ENCODE results near the gene CCDC27. TPM values are rescaled to one million over a fixed set of nuclear protein-coding genes. Genes with fewer than 3 reads are reported as not detected.

Gene CCDC27
- total RNA-seq, 4 donors from 2014 or later, result not detected

GRCh38 chr1:3727042-3727824, 25.0 kb upstream of the CCDC27 start:
- DNase-seq, result no peak
- TF ChIP-seq POLR2AphosphoS5 (IDR thresholded peaks at IDR 0.05) (no peak), EP300 (IDR thresholded peaks at IDR 0.05; ENCODE audit: low read depth) (no peak), CTCF (IDR thresholded peaks at IDR 0.05) (peak in 1 of 5 experiments; percentile 16), POLR2A (IDR thresholded peaks at IDR 0.05) (no peak)
- in situ Hi-C loops (cut with MboI; ENCODE audit: low pct_ligation_motif_present in 1 of 4, low pct_unique_long_range_greater_than_20kb in 1 of 4, low sequenced_read_pairs in 3 of 4), result no loop called here

DNA sequence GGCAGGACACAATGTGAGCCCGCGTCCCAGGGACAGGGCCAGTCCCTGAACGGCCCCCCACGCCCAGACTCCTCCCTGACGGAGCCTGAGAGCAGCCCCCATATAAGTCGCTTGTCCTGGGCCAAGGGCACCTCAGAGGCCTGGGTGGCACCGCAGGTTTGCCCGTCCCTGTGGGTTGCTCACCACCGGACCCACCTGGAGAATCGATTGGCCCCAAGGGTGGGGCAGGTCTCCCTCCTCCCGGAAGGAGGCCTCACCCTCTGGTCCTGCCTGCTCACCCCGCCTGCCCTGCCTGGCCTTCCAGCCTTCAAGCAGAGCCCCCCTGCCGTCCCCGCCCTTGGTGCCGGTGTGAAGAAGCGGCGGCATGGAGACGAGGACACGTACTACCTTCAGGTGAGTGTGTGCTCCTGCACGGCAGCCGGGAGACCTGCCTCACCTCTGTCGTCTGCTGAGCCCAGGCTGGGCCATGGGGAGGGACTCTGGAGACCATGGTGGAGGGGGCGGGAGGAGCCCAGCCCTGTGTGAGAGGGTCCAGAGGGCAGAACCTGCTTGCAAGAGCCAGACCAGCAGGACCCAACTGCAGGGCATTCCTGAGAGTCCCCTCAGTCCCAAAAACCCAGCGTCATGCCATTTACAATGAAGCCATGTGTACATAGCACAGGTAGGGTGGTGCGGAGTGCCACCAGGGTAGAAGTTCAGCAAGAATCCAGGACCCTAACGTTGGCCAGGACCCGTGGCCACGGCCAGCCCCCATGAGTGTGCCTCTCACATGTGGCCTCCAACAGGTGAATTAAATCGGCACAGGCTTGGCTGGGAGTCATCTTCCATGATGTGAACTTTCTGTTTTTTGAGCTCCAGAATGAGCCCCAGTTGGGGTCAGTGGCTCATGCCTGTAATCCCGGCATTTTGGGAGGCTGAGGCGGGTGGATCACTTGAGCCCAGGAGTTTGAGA, 24.1 kb upstream of the CCDC27 start:
- H3K4me3 ChIP-seq, result no peak overlapping the region
- no peaks in the 10 kb centered on the region for H3K36me3 ChIP-seq
- no peak for DNase-seq
- intact Hi-C loops (cut with DNase I; ENCODE audit: low total_unique reads), result no loop called here
- no peak overlapping the region for H3K27ac ChIP-seq
- in situ Hi-C loops (cut with MboI; ENCODE audit: low pct_ligation_motif_present in 1 of 4, low pct_unique_long_range_greater_than_20kb in 1 of 4, low sequenced_read_pairs in 3 of 4), result no loop called here
- WGBS, 2 donors (ENCODE audit: low coverage in 1 of 2), result 79% methylated on average over 28 of the region's 31 CpGs; no CpG with 5 or more reads in 1 of the 2 donors
- H3K4me1 ChIP-seq, result no peaks in the 10 kb centered on the region
- H3K27me3 ChIP-seq, result peaks cover 25% of the 10 kb centered on the region
- H3K9me3 ChIP-seq, result no peaks in the 10 kb centered on the region
- TF ChIP-seq POLR2A (IDR thresholded peaks at IDR 0.05) (no peak), EP300 (IDR thresholded peaks at IDR 0.05; ENCODE audit: low read depth) (no peak), POLR2AphosphoS5 (IDR thresholded peaks at IDR 0.05) (no peak), CTCF (IDR thresholded peaks at IDR 0.05) (no peak)

More at GRCh38 chr1:3727042-3727824, 25.0 kb upstream of the CCDC27 start:
- Histone ChIP-seq H3K9me3 (no peaks in the 10 kb centered on the region), H3K36me3 (no peaks in the 10 kb centered on the region), H3K4me3 (no peak overlapping the region), H3K4me1 (no peaks in the 10 kb centered on the region), H3K27ac (no peak overlapping the region), H3K27me3 (peaks cover 16% of the 10 kb centered on the region)
- 56% methylated on average over 37 of the region's 37 CpGs; no CpG with 5 or more reads in 1 of the 2 donors for WGBS, 2 donors (ENCODE audit: low coverage in 1 of 2)
- intact Hi-C loops (cut with DNase I; ENCODE audit: low total_unique reads), result no loop called here

DNA sequence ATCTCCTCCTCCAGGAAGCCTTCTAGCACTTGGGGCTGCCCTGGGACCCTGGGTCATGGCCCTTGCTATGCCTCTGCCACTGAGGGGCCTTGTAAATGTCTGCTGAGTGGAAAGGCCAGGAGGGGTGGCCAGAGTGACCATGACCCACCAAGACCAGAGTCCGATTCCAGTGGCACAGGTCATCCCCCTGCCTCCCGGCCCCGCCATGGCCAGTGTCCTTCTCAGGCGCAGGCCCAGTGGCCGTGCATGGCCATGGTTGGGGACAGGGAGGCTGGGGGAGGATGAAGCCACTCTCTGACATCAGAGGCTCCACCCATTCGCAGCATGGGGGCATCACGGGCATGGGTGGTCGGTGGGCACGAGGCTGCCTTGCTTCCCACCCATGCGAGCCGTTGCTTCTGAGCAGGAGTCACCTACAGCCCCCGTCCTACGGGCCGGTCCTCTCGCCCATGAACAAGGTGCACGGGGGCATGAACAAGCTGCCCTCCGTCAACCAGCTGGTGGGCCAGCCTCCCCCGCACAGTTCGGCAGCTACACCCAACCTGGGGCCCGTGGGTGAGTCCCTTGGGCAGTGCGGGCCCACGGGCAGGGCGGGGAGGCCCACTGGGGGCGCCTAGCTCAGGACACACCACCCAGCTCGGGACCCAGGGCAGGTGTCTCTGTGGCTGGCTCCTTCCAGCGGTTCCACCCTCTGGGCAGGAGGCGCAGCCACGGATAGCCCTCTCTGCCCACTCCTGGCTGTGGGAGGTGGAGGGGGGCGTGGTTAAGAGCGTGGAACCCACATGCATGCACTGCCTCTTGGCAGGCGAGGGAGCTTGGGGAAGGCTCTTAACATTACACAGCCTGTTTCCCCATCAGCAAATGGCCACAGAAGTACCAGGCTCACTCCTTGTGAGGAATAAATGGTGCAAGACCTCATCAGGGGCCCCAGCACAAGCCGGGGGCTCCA, 22.4 kb upstream of the CCDC27 start:
- H3K4me1 ChIP-seq, result no peaks in the 10 kb centered on the region
- DNase-seq, result no peak
- intact Hi-C loops (cut with DNase I; ENCODE audit: low total_unique reads), result no loop called here
- 67 to 71% methylated on average over 1 to 25 of the region's 32 CpGs for WGBS, 2 donors (ENCODE audit: low coverage in 1 of 2)
- H3K9me3 ChIP-seq, result no peaks in the 10 kb centered on the region
- TF ChIP-seq POLR2A (IDR thresholded peaks at IDR 0.05) (no peak), CTCF (IDR thresholded peaks at IDR 0.05) (no peak), EP300 (IDR thresholded peaks at IDR 0.05; ENCODE audit: low read depth) (no peak), POLR2AphosphoS5 (IDR thresholded peaks at IDR 0.05) (no peak)
- H3K27ac ChIP-seq, result no peak overlapping the region
- no peaks in the 10 kb centered on the region for H3K36me3 ChIP-seq
- H3K4me3 ChIP-seq, result no peak overlapping the region
- in situ Hi-C loops (cut with MboI; ENCODE audit: low pct_ligation_motif_present in 1 of 4, low pct_unique_long_range_greater_than_20kb in 1 of 4, low sequenced_read_pairs in 3 of 4), result no loop called here
- peaks cover 25% of the 10 kb centered on the region for H3K27me3 ChIP-seq

Data from transverse colon (tissue), 4 donors.